ENCODE data around the gene DYTN. TPM values are rescaled to one million over a fixed set of nuclear protein-coding genes. Genes with fewer than 3 reads are reported as not detected.
"Not testable (repeated sequence)": the region's sequence is repeated elsewhere in the genome, so short reads cannot be mapped to it uniquely, and the experiment has no call there.

DYTN gene, protein sequence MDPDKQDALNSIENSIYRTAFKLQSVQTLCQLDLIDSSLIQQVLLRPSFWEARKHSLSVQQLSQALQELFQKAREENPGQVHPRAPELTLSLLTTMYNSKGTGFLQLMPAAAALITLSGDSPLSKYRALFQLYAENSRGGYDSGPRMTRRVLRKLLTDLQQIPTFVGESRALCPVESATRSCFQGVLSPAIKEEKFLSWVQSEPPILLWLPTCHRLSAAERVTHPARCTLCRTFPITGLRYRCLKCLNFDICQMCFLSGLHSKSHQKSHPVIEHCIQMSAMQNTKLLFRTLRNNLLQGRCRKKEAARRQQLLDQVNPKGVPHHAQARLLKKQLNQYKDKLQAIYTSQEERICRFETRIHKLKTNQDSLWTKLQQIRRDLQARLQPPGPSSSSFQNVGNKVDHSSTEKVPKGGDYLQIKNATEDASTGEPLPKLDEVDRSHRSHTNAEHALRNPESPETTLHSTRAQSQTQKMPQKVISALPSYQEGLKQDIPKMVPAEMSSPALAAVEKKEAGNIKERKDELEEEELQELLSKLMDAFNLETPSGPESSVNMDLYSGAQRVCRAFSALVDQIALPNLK
- not detected for polyA plus RNA-seq

DNA sequence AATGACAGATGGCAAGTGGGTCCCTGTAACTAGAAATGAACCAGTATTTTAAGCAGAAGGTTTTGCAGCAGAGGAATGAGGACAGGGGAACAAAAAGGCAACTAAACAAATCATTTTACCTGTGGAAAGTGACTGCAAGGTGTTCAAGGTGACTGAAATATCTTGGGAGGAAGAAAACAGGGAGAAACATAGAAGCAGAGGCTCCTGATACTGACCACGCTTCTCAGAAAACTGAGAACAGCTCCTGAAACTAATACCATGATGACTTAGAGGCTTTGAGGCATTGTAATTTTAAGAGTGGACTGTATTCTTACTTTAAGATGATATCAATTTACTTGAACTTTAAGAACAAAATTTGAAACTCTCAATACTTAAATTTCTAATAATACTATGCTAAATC is at the start of gene DYTN:
Gene DYTN (minus strand): TSS at position 101 of the 400 bp plus-strand sequence. CDS start 117 bp downstream, outside the sequence.
- H3K27ac ChIP-seq (ENCODE audit: low read depth, low read length) = no peak within 1 kb of the TSS
- 57 to 82% (median 67%) methylated on average over 1 of the region's 1 CpG for WGBS, 3 donors

DNA sequence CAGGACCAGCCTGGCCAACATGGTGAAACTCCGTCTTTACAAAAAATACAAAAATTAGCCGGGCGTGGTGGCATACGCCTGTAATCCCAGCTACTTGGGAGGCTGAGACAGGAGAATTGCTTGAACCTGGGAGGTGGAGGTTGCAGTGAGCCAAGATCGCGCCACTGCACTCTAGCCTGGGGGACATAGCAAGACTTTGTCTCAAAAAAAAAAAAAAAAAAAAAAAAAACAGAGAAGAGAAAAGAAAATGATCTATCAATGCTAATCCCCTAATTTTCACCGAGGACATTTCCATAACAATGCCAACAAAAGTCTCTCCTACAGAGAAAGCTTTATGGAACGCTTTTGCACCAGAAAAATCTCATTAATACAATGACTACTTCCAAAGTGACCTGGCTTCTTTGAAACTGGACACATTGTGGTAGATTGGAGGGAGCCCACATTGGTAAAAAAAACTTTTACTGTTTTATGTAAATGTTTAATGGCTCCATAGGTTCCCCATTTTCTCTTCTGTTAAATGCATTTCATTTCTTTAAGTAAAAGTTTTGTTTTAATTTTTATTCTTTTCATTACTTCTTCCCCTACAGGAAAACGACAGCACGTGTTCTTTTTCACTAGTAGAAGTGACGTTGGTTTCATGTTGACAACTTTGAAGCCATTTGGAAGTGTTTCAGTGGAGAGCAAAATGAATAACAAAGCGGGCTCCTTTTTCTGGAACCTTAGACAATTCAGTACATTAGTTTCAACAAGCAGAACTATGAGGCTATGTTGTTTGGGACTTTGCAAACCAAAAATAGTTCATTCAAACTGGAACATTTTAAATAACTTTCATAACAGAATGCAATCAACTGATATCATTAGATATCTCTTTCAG is 48.1 kb upstream of the DYTN start:
- no peak overlapping the region for H3K27ac ChIP-seq (ENCODE audit: low read depth, low read length)
- WGBS, 3 donors = 32 to 42% (median 39%) methylated on average over 12 of the region's 12 CpGs

DNA sequence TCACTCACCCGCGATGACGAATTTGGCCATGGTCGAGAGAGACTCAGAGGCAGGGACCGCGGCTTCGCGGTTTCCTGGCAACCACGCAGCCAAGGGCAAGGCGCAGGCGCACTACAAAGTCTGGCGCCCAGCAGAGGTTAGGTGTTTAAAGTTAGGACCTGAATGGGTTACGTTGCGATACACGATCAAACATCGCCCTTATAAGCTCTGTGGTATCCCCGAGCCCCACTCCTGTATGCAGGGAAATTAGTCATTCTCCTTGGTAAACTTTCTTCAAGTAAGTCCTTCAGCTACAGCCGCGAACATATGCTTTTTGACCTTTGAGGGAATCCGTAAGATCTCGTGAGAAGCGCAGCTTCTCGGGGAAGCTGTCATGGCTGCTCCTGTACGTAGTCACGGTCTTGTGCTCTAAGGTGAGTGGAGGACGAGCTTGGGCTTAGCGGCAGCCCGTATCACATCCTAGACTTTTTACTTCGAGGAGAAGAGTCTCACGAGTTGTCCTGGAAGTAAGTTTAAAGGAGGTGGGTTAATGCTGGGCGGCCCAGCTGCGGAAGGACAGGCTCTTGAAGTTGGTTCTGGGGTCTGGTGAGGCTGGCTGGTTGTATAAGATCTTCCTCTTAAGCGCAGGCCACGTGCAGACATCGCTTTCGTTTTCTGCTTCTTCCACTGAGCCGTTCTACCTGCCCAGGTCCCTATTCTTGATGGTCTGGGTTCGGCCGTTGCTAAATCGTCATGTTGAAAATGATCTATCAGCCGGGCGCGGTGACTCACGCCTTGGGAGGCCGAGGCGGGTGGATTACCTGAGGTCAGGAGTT is 47.3 kb upstream of the DYTN start, which contains the start of the genes FASTKD2 and MDH1B:
Gene FASTKD2 (plus strand): TSS at position 365 of the 815 bp plus-strand sequence. CDS start 1,088 bp downstream, outside the sequence.
Gene MDH1B (minus strand): TSS at position 87 of the 815 bp plus-strand sequence. CDS start 57 bp downstream, at position 30.
- WGBS, 3 donors = 0 to 1% (median 0%) methylated on average over 46 of the region's 46 CpGs
- peak within 1 kb of the TSS; percentile 38 for H3K27ac ChIP-seq (ENCODE audit: low read depth, low read length)

DNA sequence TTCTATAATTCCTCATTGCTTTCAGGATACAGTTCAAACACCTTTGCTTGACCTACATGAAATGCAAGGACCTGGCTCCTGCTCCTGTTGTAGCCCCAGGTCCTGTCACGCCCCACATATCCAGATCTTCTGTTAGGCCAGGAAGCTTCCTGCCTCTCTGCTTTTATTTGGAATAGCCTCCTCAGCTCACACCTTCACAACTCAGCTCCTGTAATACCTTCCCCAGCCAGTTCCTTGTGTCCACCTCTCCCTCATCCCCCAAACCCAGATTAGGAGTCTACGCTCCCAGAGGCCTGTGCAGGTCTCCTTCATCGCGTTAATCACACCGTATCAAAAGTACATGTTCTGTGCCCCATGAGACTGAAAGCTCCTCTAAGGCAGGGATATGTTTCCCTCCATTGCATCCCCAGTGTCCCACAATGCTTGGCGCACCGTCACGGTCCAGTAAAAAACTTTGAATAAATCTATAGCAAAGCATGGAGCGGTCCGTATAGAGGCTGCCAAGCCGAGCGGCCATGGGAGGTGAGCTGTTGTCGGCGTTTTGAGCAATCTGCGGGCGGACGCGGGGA is 46.6 kb upstream of the DYTN start:
- WGBS, 3 donors = 8 to 10% (median 8%) methylated on average over 18 of the region's 18 CpGs

DNA sequence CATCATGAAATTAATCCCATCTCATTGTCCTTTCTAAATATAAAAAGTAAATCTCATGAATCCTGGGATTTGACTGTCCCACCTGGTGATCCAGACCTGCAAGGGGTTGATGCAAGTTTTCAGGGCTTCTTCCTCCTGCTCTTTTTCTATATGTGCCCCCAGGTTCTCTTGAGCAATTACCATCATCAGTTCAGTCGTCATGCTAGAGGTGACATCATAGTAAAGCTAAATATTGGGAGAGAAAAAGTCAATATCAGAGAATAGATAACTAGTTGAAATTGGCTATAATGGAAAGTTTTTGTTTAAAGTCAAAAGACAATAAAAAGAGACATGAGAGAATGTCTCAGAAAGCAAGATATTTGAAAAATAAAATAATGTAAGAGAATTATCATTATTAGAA is 38.6 kb upstream of the DYTN start:
- WGBS, 3 donors = 32 to 57% (median 49%) methylated on average over 1 of the region's 1 CpG

More for the DNA sequence above, 46.6 kb upstream of the DYTN start:
- peak overlapping the region; percentile 17 for H3K27ac ChIP-seq (ENCODE audit: low read depth, low read length)

DNA sequence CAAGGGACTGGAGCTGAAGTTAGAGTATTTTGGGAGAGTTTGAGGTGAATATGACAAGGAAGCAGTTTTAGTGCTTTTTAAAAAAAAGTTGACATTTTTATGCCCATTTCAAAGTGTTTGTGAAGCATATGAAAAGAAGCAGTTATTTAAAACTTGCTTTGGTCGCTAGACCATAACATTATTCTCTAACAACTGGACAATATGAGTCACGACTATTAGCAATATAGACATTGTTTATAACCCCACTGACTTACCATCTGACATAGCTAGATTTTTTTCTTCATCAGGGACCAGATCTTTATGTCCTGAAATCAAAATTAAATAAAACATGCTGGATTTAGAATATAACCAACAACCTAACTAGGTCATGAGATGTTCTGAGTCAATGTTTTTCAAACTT is 22.6 kb upstream of the DYTN start:
- no peak overlapping the region for H3K27ac ChIP-seq (ENCODE audit: low read depth, low read length)
- 56 to 71% (median 69%) methylated on average over 2 of the region's 2 CpGs for WGBS, 3 donors

More for the DNA sequence above, 38.6 kb upstream of the DYTN start:
- no peak overlapping the region for H3K27ac ChIP-seq (ENCODE audit: low read depth, low read length)

DNA sequence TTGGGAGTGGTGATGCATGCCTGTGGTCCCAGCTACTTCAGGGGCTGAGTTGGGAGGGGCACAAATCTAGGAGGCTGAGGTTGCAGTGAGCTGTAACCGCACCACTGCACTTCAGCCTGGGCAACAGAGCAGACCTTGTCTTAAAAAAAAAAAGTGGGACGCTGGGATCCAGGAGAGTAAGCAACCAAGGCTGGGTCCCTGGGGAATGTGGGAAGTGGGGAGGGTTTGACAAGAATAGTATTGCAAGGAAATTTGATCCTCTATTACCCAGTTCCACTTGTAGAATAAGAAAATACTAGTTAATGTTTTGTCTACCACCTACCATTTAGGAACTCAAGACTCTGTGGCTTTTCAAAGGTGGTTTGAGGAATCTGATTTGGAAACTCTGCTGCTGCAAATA is 21.1 kb upstream of the DYTN start:
- H3K27ac ChIP-seq (ENCODE audit: low read depth, low read length) = no peak overlapping the region
- WGBS, 3 donors = 57 to 70% (median 64%) methylated on average over 2 of the region's 2 CpGs

DNA sequence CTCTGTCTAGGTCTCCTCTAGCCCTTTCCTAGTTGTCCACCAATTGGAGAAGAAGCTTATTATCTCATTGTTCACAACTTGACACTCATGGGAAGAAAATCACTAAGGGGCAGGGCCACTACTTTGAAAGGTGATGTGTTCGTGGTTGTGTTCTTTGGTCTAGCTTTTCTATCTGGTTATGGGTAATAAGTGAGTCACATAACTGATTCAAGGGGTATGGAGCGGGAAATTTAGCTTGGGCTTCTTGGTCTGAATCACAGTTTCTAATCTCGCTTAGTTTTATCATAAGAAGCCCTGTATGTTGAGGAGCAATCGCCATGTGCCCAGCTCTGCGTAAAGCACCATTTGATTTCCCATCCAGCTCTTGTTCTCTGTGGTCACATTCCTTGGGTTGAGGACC is 18.7 kb upstream of the DYTN start:
- 82 to 89% (median 86%) methylated on average over 5 of the region's 5 CpGs for WGBS, 3 donors
- no peak overlapping the region for H3K27ac ChIP-seq (ENCODE audit: low read depth, low read length)

DNA sequence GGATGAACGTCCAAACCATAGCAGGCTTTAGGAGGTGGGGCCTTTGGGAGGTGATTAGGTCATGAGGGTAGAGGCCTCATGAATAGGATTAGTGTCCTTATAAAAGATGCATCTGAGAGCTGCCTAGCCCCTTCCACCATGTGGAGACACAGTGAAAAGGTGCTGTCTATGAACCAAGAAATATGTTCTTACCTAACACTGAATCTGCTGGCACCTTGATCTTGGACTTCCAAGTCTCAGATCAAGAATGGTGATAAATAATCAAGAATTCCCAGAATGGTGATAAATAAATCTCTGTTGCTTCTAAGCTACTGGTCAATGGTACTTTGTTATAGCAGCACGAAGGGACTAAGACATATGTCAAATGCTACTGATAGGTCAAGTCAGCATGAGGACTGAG is 15.1 kb upstream of the DYTN start:
- H3K27ac ChIP-seq (ENCODE audit: low read depth, low read length) = no peak overlapping the region
- WGBS, 3 donors = 67 to 78% (median 75%) methylated on average over 2 of the region's 2 CpGs

DNA sequence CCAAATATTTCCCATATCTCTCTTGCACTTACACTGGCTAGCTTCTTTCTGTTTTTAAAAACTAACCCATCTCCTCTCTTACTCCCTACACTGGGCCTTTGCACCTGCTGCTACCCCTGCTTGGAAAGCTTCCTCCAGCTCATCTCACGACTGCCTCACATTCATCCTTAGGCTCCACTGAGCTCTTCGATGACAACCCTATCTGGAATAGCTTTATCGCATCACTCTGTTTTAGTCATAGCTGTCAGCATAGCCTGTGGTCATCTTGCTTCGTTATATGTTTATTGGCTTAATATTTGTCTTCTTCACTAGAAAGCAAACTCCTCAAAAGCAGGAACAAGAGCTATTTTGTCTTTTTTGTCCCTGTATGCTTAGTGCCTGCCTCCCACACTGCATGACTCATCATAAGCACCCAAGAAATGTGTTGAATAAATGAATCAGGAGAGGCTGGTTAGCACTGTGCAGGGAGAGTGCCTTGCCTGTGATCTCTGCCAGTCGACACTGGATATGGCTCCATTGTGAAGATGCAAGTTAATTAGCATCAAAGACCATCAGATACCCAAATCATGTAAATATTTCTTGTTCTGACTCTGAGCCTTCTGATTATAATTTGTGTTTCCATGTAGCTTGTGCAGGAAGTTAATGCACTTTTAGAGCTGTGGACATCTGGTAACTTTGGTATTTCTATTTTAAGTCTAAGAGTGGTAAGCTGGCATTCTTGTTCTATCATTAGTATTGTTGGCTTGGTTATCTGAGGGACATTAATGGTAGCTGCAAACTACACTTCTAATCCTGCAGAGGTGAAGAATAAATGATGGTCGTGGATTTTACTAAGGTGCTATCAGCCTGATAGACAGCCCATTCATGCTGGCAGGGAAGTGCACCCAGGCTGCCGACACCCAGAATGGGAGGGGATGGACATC is 10.3 kb upstream of the DYTN start:
- no peak overlapping the region for H3K27ac ChIP-seq (ENCODE audit: low read depth, low read length)
- WGBS, 3 donors = 71 to 83% (median 80%) methylated on average over 7 of the region's 7 CpGs

DNA sequence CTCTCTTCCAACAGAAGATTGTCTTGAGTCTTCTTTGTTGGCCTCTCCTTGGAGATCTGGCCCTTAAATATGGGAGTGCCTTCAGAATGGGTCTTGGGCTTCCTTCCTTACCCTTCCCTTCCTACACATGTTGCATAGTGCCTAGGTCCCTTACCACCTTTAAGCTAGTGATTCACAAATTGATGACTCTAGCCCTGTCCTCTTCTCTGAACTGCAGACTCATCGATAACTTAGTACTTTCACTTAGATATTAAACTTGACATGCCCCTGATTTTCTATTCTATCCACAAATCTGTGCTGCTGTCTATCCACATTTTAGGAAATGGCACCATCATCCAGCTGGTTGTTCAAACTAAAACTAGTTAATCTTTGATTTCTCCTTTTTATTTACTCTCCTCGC is 9.1 kb upstream of the DYTN start:
- WGBS, 3 donors = 71 to 93% (median 92%) methylated on average over 2 of the region's 2 CpGs
- H3K27ac ChIP-seq (ENCODE audit: low read depth, low read length) = no peak overlapping the region

DNA sequence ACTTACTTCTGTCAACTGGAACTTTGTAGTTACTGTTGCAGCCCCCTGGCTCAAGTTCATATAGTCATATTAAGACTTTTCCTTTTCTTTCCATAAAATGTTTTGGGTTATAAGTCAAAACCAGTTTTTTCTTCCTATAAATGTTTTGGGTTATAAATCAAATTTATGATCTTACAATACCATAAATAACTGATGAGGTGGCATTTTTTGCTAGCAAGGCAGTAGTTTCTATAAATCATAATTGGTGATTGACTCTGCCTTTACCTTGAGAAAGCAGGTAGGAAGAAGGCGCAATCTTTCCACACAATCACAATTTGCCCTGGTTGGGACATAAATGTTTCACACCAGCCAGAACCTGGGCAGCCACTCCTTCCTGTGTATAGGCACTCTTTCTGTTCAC is 5.1 kb upstream of the DYTN start:
- no peak overlapping the region for H3K27ac ChIP-seq (ENCODE audit: low read depth, low read length)

DNA sequence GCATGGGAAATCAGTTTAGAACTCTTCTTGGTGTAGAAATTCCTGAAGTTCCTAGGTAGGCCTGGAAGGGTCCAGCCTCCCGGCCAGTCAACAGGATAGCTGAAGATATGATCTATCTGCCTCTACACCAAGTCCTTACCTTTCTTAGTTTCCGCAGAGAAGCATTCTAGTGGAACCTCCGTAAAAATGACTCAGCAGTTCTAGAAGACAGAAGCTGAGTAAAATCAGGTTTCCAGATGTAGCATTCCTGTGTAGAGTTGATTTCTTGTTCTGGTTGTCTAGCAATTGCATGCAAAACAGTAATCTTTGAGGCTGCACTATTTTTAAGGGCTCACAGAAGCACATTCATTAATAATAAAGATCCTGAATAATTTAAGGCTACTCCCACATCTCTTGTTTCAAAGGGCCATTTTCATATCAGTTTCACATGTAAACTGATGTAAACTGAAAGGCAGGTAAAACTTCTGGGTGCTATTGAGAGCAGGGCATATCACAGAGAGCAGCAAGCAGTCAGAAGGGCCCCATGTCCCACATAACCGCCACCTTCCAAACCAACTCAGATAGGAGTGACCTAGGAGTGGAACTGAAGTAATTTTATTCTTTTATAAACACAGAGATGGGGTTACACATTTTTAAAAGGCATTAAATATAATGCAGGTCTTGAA is 3.2 kb upstream of the DYTN start:
- WGBS, 3 donors = 66 to 74% (median 71%) methylated on average over 4 of the region's 4 CpGs
- no peak overlapping the region for H3K27ac ChIP-seq (ENCODE audit: low read depth, low read length)

More for the DNA sequence above, 5.1 kb upstream of the DYTN start:
- 75 to 90% (median 86%) methylated on average over 1 of the region's 1 CpG for WGBS, 3 donors

DNA sequence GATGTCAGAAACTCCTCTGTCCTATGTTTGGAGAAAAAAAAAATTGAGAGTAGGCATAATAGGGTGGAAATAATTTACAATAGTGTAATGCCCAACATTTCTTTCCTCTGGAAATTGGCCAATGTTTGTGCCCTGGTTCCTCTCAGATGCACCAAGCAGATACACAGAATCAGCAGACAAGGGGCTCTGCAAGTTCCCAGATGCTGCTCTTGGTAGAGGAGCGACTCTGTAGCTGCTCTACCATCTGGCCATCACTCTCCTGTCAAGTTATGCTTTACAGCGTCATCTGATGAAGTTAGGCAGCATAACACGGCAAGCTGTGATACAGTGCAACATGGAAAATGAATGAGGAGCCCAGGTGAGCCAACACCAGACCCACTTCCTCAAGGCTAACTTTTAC is 1.6 kb downstream of the DYTN start:
- WGBS, 3 donors = 70 to 79% (median 72%) methylated on average over 3 of the region's 3 CpGs
- no peak overlapping the region for H3K27ac ChIP-seq (ENCODE audit: low read depth, low read length)

DNA sequence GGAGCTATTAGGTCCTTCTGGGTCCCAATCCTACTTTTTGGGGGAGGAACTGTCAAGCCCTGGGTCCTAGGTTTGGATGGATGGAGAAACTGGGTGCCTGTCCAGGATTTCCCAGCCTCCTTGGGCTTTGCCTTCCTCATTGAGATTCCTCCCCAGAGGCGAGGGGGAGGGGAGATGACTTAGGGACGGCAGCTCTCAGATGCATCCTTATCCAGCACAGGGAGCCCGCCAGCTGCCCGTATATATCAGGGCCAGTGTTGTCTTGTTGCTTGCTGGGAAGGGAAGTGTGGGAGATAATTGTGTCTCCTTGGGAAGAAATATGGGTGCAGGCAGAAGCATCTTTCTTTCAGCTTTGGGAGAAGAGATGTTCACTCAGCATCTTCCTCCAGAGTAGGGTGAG is 3.0 kb downstream of the DYTN start:
- H3K27ac ChIP-seq (ENCODE audit: low read depth, low read length) = not testable (repeated sequence)
- 50 to 74% (median 68%) methylated on average over 4 of the region's 4 CpGs for WGBS, 3 donors

DNA sequence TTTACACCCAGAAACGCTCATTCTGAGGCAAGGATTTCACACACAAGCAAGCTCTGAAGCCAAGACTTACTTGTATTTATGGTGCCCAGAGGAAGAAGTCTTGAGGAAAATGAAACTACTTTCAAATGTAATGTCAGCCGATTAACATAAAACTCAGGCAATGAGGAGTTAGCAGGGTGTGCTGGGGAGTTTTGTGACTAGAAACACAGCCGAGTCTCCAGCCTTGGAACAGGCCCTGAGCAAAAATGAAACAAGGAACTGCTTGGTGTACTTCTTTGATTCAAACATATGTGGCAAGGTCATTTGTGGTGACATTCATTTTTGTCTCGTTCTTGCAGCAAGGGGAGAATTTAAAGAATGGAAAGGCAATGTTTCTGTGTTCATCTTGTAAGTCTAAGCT is 4.5 kb downstream of the DYTN start:
- 48 to 60% (median 56%) methylated on average over 4 of the region's 4 CpGs for WGBS, 3 donors
- no peak overlapping the region for H3K27ac ChIP-seq (ENCODE audit: low read depth, low read length)
